ENCODE results near the gene AMIGO2.

The AMIGO2 gene

DNA sequence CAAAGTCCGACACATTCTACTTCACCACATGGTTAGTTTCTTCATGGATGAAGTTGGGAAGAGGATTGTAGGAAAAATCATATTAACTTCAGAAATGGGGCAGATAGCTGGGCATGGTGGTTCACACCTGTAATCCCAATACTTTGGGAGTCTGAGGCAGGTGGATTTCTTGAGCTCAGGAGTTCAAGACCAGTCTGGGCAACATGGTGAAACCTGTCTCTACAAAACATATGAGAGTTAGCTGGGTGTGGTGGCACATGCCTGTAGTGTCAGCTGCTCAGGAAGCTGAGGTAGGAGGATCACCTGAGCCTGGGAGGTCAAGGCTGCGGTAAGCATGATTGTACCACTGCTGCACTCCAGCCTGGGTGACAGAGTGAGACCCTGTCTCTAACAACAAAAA, 49.9 kb downstream of the AMIGO2 start:
- no peak for DNase-seq

- no peak for DNase-seq
These were observed 50.6 kb downstream of the AMIGO2 start for GRCh38 chr12:47028981-47029708.

DNA sequence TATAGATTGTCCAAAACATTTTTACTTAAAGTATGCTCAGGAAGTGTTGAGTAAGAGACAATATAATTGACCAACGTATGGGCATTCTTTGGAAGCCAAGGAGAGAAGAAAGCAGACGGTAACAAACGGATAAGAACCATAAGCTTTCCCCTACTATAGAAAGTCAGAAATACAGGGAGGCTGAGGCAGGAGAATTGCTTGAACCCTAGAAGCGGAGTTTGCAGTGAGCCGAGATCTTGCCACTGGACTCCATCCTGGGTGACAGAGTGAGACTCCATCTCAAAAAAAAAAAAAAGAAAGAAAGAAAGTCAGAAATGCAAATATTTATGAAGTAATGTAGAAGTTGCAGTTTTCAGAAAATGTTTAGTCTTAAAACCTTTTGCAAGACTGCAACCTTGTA, 51.6 kb downstream of the AMIGO2 start:
- DNase-seq = no peak

Measured in NCI-H446 (cell line).